Keratinocyte (primary cell): ENCODE results near the gene SLBP. TPM values are rescaled to one million over a fixed set of nuclear protein-coding genes. Genes with fewer than 3 reads are reported as not detected.

Source experiments
- DNase-seq: peaks from one replicate; pipeline ENCODE4 v3.0.0-alpha.2; 2011; ENCODE audit warnings: low read depth, missing footprints, low spot score
- FAIRE-seq: peaks from 2 replicates; lab custom pipeline; 2011; peaks lifted over from hg19 to GRCh38; lab: Jason Lieb, UNC
- H2AFZ ChIP-seq: 2 replicates; pipeline ENCODE4 v1.6.0; 2012; ENCODE audit warnings: low read length, control low read depth, inconsistent platforms; ENCODE audit not compliant: control insufficient read depth
- H3K27ac ChIP-seq: 2 replicates; pipeline ENCODE4 v1.5.1; 2011; ENCODE audit warnings: low read length; ENCODE audit not compliant: control insufficient read depth, insufficient read depth
- H3K27me3 ChIP-seq: 3 replicates; pipeline ENCODE4 v1.6.0; 2011; ENCODE audit warnings: low read length; ENCODE audit not compliant: control insufficient read depth, insufficient read depth; ENCODE audit errors: extremely low read depth
- H3K36me3 ChIP-seq, 2 experiments: 2 replicates in 1 of 2; 3 replicates in 1 of 2; pipeline ENCODE4 v1.5.1; 2011; ENCODE audit warnings: low read length in 2 of 2, mild to moderate bottlenecking in 1 of 2; ENCODE audit not compliant: control insufficient read depth in 2 of 2, insufficient read depth in 2 of 2; ENCODE audit errors: extremely low read depth in 1 of 2
- H3K4me1 ChIP-seq: 3 replicates; pipeline ENCODE4 v1.5.1; 2011; ENCODE audit warnings: low read length; ENCODE audit not compliant: control insufficient read depth, insufficient read depth; ENCODE audit errors: extremely low read depth
- H3K4me2 ChIP-seq: 3 replicates; pipeline ENCODE4 v1.6.0; 2011; ENCODE audit warnings: low read depth, low read length; ENCODE audit not compliant: control insufficient read depth, insufficient read depth; ENCODE audit errors: extremely low read depth
- H3K4me3 ChIP-seq, 3 experiments: fragments of 200-600 bp in 1 of 3; sonication (generic) in 1 of 3; 2 replicates in 2 of 3; 3 replicates in 1 of 3; pipeline ENCODE4 v1.5.1; 2011 to 2016; ENCODE audit warnings: low read length in 3 of 3, mild to moderate bottlenecking in 3 of 3, control low read depth in 2 of 3, inconsistent platforms in 1 of 3, low read depth in 1 of 3, mixed read lengths in 1 of 3, mixed run types in 1 of 3, moderate library complexity in 1 of 3; ENCODE audit not compliant: control insufficient read depth in 2 of 3, insufficient read depth in 2 of 3; ENCODE audit errors: extremely low read depth in 1 of 3
- H3K79me2 ChIP-seq: 2 replicates; pipeline ENCODE4 v1.6.0; 2012; ENCODE audit warnings: low read length; ENCODE audit not compliant: control insufficient read depth, insufficient read depth
- H3K9ac ChIP-seq: 3 replicates; pipeline ENCODE4 v1.6.0; 2011; ENCODE audit warnings: low read length; ENCODE audit not compliant: control insufficient read depth, insufficient read depth; ENCODE audit errors: extremely low read depth
- H3K9me1 ChIP-seq: 3 replicates; pipeline ENCODE4 v1.6.0; 2011; ENCODE audit warnings: low read length; ENCODE audit not compliant: control insufficient read depth, insufficient read depth; ENCODE audit errors: extremely low read depth
- H3K9me3 ChIP-seq: 2 replicates; pipeline ENCODE4 v1.5.1; 2012; ENCODE audit warnings: low read depth, low read length; ENCODE audit not compliant: control insufficient read depth
- H4K20me1 ChIP-seq: 3 replicates; pipeline ENCODE4 v1.6.0; 2011; ENCODE audit warnings: low read length; ENCODE audit not compliant: control insufficient read depth, insufficient read depth; ENCODE audit errors: extremely low read depth
- CTCF ChIP-seq, 3 experiments: IDR thresholded peaks in 1 of 3; conservative IDR thresholded peaks in 1 of 3; optimal IDR thresholded peaks in 1 of 3; 2 replicates in 2 of 3; 3 replicates in 1 of 3; pipeline versions ENCODE3 to v1.5.1; 2011; ENCODE audit warnings: low read length in 3 of 3, mild to moderate bottlenecking in 3 of 3, moderate library complexity in 2 of 3, control low read depth in 1 of 3, inconsistent platforms in 1 of 3; ENCODE audit not compliant: insufficient read depth in 2 of 3; ENCODE audit errors: extremely low read depth in 1 of 3
- EZH2 ChIP-seq: IDR thresholded peaks from one replicate; pipeline ENCODE4 v1.6.1; 2012; ENCODE audit warnings: inconsistent platforms, mild to moderate bottlenecking, low read length, moderate library complexity
- dilution Hi-C: fragments of 300-500 bp; cut with MboI; formaldehyde crosslinking; loops from one replicate; pipeline ENCODE4 v1.7.0; 2020; ENCODE audit warnings: low sequenced_read_pairs; ENCODE audit not compliant: extremely low pct_ligation_motif_present
- polyA plus RNA-seq, 5 experiments: library from polyadenylated mRNA; depleted of rRNA in 3 of 5; stranded (reverse) in 3 of 5; stranded (forward) in 1 of 5; unstranded in 1 of 5; fragments of >200 nt; gene quantifications; 1 replicate in 1 of 5; 2 replicates in 3 of 5; 3 replicates in 1 of 5; pipeline versions ENCODE4 v1.2.1 to v1.2.3, GENCODE V29; 2011 to 2012; ENCODE audit warnings: missing spikeins in 2 of 5, low read depth in 1 of 5, low replicate concordance in 1 of 5

The SLBP gene
- polyA plus RNA-seq, 1 donor (not counting 4 experiments of a cell fraction or from before 2014, with no cell fraction given) = 90.6 TPM

- no peaks in the 10 kb centered on the region for H3K79me2 ChIP-seq
- H3K27me3 ChIP-seq = no peaks in the 10 kb centered on the region
- DNase-seq = no peak
- H3K9me1 ChIP-seq = no peaks in the 10 kb centered on the region
- no peak for FAIRE-seq
- no peak overlapping the region for H3K27ac ChIP-seq
- no peak for TF ChIP-seq EZH2
- no peak for TF ChIP-seq CTCF (optimal IDR thresholded peaks at IDR 0.05 in 1 of 3, IDR thresholded peaks at IDR 0.05 in 1 of 3, conservative IDR thresholded peaks at IDR 0.05 in 1 of 3; ENCODE audit: extremely low read depth in 1 of 3, insufficient read depth in 2 of 3, low read length in 3 of 3)
- dilution Hi-C loops = no loop called here
- no peak overlapping the region for H3K9ac ChIP-seq
- H3K9me3 ChIP-seq = no peaks in the 10 kb centered on the region
- H2AFZ ChIP-seq = no peak overlapping the region
- H3K4me1 ChIP-seq = no peaks in the 10 kb centered on the region
- H3K4me2 ChIP-seq = no peak overlapping the region
- H3K4me3 ChIP-seq = no peak overlapping the region
- peaks cover 33 to 37% of the 10 kb centered on the region in 2 experiments for H3K36me3 ChIP-seq
- peaks cover 3% of the 10 kb centered on the region for H4K20me1 ChIP-seq
Observed at GRCh38 chr4:1690698-1691097, 21.4 kb downstream of the SLBP start.

- Histone ChIP-seq H3K27me3 (no peaks in the 10 kb centered on the region), H3K27ac (no peak overlapping the region), H2AFZ (no peak overlapping the region), H3K9me3 (no peaks in the 10 kb centered on the region), H3K9ac (no peak overlapping the region), H3K79me2 (no peaks in the 10 kb centered on the region), H3K4me1 (peaks cover 10% of the 10 kb centered on the region), H4K20me1 (no peaks in the 10 kb centered on the region), H3K4me3 (no peak overlapping the region), H3K4me2 (no peak overlapping the region), H3K9me1 (no peaks in the 10 kb centered on the region), H3K36me3 (peaks cover 5 to 11% of the 10 kb centered on the region in 2 experiments)
- FAIRE-seq = no peak
- dilution Hi-C loops = no loop called here
- no peak for TF ChIP-seq EZH2
- no peak for TF ChIP-seq CTCF (optimal IDR thresholded peaks at IDR 0.05 in 1 of 3, IDR thresholded peaks at IDR 0.05 in 1 of 3, conservative IDR thresholded peaks at IDR 0.05 in 1 of 3; ENCODE audit: extremely low read depth in 1 of 3, insufficient read depth in 2 of 3, low read length in 3 of 3)
- no peak for DNase-seq
Observed at GRCh38 chr4:1686440-1687036, 25.6 kb downstream of the SLBP start.
